ENCODE measurements around the gene ZC3H12D.
"Not testable (repeated sequence)": the region's sequence is repeated elsewhere in the genome, so short reads cannot be mapped to it uniquely, and the experiment has no call there.

ZC3H12D gene

DNA sequence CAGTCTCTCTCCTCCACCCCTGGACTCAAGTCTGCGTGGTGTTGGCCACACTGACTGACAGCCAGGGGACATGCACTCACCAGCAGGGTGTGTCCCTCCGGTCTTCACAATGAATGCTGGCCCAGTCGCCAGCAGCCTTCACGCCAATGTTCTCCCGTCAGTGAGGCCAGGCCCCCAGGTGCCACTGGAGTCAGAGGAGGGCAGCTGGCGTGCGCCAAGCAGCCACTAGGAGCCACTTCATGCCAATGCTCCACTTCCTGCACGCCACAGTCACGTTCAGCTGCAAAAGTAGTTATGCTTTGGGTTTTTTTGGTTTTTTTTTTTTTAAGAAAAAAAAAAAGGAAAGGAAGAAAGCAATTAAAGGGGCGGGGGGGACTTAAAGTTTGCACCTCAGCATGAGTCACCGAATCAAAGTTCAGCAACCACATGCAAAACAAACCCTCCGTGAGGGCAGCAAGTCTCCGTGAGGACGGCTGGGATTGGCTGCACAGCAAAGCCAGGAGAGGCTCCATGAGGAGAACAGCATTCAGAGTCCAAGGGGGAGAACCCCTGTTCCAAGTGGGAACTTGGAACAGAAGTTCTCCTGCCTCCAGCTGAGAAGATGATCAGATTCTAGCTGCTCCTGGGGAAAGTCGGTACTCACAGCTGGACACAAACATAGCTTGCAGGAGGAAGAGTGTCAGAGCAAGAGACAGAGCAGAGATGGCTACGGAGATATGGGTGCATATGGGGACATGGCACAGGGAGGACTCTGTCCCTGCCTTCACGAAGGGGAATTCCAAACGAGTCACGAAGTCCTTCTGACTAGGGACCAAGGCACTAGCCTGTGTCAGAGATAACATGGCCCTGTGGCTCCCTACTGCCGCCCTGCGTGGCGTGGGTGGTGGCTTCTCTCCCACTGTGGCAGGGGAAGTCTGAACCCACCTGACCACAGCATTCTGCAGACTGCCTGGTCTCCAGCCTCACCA is at the start of gene ZC3H12D:
TSS of gene ZC3H12D (minus strand) at position 282 of the 968 bp plus-strand sequence. CDS start 10,471 bp downstream, outside the sequence.
- no peak for DNase-seq

DNA sequence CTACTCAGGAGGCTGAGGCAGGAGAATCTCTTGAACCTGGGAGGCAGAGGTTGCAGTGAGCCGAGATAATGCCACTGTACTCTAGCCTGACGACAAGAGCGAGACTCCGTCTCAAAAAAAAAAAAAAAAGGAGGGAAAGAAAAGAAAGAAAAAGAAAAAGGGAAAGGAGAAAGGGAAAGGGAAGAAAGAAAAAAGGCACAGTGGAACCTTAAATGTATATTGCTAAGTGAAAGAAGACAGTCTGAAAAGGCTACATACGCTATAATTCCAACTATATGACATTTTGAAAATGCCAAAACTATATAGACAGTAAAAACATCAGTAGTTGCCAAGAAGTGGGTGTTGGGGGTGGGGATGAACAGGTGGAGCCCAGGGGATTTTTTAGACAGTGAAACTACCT is 44.8 kb upstream of the ZC3H12D start:
- no peak for DNase-seq

- no peak for DNase-seq
Observed at GRCh38 chr6:149515494-149515893, 30.7 kb upstream of the ZC3H12D start.

DNA sequence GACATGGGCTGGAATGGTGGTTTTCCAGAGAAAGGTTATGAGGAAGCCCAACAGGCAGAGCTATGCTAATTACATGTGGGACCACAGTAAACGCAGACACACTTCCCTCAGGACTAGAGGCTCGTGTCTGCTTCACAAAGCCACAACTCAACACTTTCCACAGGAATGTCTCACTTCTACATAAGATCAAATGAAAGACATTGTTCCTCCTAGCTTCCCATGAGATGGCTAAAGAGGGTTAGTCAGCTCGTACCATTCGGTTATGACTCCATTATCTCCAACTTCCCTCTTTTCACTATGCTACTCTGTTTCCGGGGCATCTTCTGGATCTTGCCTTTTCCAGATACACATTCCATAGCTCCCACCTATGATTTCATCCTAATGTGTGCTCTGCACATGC is 29.1 kb upstream of the ZC3H12D start:
- DNase-seq, result no peak

DNA sequence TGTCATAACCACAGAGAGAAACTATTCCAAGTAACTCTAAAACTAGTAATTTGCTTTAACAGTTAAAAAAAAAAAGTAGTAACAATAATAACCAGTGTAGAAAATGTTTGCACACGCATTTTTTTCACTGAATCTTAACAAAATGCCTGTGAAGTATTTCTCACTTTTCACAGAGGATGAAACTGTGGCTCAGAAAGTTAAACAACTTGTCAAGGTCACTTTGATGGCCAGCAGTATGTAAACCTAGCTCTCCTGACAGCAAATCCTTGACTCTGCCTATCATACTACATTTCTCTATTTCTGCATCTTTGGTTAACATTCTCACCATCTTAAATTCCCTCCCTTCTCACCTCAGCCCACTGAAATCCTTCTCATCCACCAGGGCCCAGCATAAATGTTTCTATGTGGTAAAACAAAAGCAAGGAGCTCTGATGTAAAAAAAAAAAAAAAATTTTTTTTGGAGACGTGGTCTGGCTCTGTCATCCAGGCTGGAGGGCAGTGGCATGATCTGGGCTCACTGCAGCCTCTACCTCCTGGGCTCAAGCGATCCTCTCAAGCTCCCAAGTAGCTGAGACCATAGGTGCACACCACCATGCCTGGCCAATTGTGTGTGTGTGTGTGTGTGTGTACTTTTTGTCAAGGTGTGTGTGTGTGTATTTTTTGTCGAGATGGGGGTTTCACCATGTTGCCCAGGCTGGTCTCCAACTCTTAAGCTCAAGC is 26.1 kb upstream of the ZC3H12D start:
- DNase-seq, result no peak

DNA sequence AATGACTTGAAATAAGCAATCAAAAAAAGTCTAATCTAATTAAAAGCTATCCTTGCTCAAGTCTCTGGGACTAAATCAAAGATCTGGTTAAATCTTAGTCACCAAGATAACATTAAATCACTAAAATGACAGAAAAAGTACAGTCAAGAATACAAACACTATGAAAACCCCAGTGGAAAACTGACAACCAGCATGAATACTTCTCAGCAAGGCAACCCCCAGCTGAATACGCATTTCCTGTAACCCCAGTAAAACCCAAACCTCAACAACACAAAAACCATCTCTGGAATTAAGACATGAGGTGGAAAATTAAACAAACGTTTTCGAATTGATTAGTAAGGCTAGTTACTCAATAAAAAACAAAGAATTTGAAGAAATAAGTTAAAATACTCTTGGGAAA is 23.7 kb upstream of the ZC3H12D start:
- no peak for DNase-seq

- no peak for DNase-seq
Observed at GRCh38 chr6:149503872-149504271, 19.1 kb upstream of the ZC3H12D start.

GRCh38 chr6:149503276-149503675 is 18.5 kb upstream of the ZC3H12D start:
- DNase-seq, result no peak

DNA sequence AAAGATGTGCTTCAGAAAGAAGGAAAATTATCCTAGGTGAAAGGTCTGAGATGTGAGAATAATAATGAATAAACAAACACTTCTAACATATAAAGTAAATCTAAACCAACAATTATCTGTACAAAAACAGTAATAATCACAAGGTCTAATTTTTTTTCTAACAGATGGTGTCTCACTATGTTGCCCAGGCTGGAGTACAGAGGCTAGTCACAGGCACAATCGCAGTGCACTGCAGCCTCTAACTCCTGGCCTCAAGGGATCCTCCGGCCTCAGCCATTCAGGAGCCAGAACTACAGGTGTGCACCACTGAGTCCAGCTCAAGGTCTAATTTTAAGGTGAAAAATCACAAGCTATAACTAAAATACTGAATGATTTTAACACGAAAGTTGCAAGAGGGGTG is 17.0 kb upstream of the ZC3H12D start:
- no peak for DNase-seq

- DNase-seq, result no peak
Observed at GRCh38 chr6:149501201-149501600, 16.4 kb upstream of the ZC3H12D start.

- DNase-seq, result no peak
Observed at GRCh38 chr6:149500096-149500495, 15.3 kb upstream of the ZC3H12D start.

GRCh38 chr6:149499066-149499465 is 14.3 kb upstream of the ZC3H12D start:
- no peak for DNase-seq

DNA sequence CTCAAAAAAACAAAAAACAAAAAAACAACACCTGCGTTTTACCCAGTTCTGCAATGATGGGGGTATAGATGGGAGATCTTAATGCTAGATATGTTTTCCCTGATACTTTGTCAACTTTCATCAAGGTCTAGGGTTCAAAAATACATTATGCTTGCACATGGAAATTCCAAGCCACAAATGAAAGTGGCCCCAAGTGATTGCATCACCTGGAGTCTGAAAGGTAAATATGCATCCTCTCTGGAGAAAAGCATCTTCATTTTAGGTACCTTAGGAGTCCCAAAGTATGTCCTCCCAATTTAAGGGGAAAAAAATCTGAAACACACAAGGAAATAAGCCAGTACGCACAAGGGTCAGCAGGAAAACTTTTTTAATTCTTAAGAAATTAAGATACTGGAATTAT is 12.6 kb upstream of the ZC3H12D start:
- no peak for DNase-seq

DNA sequence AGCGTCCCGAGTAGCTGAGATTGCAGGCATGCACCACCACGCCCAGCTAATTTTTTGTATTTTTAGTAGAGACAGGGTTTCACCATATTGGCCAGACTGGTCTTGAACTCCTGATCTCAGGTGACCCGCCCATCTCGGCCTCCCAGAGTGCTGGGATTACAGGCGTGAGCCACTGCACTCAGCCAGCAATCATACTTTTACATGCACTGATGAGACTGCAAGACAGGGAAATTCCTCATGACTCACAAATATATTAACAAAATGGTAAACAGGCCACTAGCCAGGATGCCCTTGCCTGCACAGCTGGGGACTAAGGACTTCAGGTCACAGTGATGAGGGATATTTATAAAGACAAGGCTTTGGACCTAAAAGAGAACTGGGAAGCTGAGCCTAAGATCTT is 11.8 kb upstream of the ZC3H12D start:
- not testable (repeated sequence) for DNase-seq

DNA sequence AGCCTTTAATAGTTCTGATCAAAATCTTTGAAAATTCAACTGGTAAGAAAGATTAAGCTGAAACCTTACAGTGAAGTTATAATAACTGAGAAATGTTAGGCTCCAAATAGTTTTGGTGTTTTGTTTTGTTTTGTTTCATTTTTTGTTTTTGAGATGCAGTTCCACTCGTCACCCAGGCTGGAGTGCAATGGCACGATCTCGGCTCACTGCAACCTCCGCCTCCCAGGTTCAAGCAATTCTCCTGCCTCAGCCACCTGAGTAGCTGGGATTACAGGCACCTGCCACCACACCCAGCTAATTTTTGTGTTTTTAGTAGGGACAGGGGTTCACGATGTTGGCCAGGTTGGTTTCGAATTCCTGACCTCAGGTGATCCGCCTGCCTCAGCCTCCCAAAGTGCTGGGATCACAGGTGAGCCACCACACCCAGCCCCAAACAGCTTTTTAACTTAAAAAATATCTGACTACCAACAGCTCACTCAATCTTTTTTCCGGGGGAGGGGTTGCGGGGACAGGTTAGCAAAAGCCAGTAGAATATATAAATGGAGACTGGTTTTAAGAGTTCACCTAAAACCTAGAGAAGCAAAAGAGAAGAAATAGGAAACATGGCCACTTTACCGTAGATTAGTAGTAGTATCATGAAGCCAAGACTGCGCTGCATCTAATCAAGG is 10.7 kb upstream of the ZC3H12D start:
- not testable (repeated sequence) for DNase-seq

DNA sequence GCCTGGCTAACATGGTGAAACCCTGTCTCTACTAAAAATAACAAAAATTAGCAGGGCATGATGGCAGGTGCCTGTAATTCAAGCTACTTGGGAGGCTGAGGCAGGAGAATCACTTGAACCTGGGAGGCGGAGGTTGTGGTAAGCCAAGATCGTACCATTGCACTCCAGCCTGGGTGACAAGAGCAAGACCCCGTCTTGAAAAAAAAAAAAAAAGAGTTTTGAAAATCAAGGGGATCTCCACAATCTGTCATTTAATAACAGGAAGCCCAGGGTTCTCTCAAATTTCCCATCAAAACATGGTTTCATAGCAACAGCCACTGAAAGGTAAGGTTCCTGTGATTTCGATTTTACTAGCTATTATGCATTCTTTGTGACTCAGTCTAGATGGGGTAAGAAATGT is 10.0 kb upstream of the ZC3H12D start:
- not testable (repeated sequence) for DNase-seq

- no peak for DNase-seq
Observed at GRCh38 chr6:149493761-149494320, 9.0 kb upstream of the ZC3H12D start.

DNA sequence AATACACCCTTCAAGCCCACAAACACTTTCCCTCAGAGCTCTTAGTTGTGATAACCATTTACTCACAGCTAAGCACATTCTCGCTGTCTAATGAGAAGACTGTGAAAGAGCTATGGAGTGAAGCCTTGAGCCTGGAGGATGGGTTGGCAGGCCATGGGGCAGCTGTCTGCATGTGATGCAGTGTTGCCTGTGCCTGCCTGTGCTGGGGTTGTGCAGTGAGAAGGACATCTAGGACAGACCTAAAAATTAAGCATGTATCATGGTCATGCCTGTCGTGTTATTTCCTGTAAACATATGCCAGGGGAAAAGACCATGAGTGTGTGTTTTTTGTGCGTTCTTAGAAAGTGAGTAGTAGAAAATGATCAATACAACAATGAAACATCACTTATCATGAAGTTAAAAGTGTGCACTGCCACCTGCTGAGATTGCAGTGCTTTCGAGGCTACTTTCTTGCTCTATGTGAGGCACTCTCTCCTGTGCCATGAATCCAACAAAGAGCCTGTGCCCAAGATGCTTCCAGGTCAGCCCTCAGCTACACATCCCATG is 8.1 kb upstream of the ZC3H12D start:
- no peak for DNase-seq

- no peak for DNase-seq
Observed at GRCh38 chr6:149489967-149490366, 5.2 kb upstream of the ZC3H12D start.

DNA sequence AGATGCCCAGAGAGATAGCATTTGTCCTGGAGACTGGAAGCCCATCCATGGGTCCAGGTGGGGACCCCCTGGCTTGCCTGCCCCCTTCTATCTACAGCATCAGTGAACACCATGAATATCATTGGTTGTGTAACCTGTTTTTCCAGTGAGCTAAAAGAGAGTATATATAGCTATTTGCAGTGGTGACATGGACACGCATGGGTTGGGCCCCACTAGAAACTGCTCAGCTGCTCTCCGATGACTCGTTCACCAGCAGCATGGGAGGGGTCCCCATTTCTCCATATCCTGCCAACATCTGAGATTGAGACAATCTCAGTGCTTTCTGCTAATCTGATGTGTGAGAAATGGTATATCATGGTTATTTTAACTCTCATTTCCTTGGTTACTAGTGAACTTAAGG is 4.0 kb upstream of the ZC3H12D start:
- no peak for DNase-seq

GRCh38 chr6:149487316-149487715 is 2.5 kb upstream of the ZC3H12D start:
- DNase-seq, result no peak

GRCh38 chr6:149483849-149484655 is 762 bp downstream of the ZC3H12D start:
- no peak for DNase-seq

All from retina (tissue), 1 donor.